Right lobe of liver (tissue), 4 donors: ENCODE measurements around the gene TCAF2.
"Not testable (repeated sequence)": the region's sequence is repeated elsewhere in the genome, so short reads cannot be mapped to it uniquely, and the experiment has no call there.

ENCODE experiments used
- POLR2A ChIP-seq: fragments of 450-650 bp; IDR thresholded peaks from one replicate; pipeline ENCODE4 v1.6.1; 2017; ENCODE audit warnings: antibody characterized with exemption, mild to moderate bottlenecking
- TF ChIP-seq, protein P1 (sequence below), 4 donors: fragments of 200-600 bp in 3 of 4; fragments of 450-650 bp in 1 of 4; IDR thresholded peaks; one replicate each; pipeline versions ENCODE4 v1.5.1 to v1.8.0; 2016 to 2022; ENCODE audit warnings: antibody characterized with exemption in 4 of 4, mild to moderate bottlenecking in 2 of 4
- donor health status: DM: no; HTN: no; CAD: no.
- donor health status: DM: no; HTN: no; CAD: no.
- donor health status: DM: no; HTN: yes; CAD: no.

DNA sequence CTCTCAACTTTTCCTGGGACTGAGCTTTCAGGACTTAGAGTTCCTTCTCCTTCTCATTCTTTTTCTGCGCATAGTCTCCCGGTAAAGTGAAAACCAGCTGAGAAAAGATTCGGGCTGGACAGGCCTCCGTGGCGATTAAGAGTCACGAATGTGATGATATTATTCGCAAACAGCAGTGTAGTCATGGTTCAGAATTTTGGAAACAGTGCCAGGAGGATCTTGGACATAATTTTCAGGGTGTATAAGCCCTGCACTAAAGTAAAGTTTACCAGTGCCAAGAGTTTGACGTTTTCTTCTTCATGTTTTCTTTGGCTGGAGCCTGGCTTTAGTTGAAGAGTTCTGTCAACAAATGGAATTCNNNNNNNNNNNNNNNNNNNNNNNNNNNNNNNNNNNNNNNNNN is 29.7 kb downstream of the TCAF2 start:
- TF ChIP-seq, protein P1, sequence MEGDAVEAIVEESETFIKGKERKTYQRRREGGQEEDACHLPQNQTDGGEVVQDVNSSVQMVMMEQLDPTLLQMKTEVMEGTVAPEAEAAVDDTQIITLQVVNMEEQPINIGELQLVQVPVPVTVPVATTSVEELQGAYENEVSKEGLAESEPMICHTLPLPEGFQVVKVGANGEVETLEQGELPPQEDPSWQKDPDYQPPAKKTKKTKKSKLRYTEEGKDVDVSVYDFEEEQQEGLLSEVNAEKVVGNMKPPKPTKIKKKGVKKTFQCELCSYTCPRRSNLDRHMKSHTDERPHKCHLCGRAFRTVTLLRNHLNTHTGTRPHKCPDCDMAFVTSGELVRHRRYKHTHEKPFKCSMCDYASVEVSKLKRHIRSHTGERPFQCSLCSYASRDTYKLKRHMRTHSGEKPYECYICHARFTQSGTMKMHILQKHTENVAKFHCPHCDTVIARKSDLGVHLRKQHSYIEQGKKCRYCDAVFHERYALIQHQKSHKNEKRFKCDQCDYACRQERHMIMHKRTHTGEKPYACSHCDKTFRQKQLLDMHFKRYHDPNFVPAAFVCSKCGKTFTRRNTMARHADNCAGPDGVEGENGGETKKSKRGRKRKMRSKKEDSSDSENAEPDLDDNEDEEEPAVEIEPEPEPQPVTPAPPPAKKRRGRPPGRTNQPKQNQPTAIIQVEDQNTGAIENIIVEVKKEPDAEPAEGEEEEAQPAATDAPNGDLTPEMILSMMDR (IDR thresholded peaks at IDR 0.05): not testable (repeated sequence)
- not testable (repeated sequence) for TF ChIP-seq POLR2A
